Neuronal stem cell (in vitro differentiated cells): ENCODE results near the gene CUBN.

Source experiments
- DNase-seq: peaks from one replicate; pipeline ENCODE4 v3.0.0-alpha.2; 2013; ENCODE audit warnings: low spot score
- H2AFZ ChIP-seq: one replicate; pipeline ENCODE4 v1.6.1; 2013; ENCODE audit warnings: mild to moderate bottlenecking, low read length, inconsistent platforms
- H2AK5ac ChIP-seq: 2 replicates; pipeline ENCODE4 v1.6.1; 2013; ENCODE audit warnings: low read depth, mild to moderate bottlenecking, inconsistent platforms, low read length, moderate library complexity, mixed read lengths
- H2BK120ac ChIP-seq: 2 replicates; pipeline ENCODE4 v1.6.1; 2013; ENCODE audit warnings: low read depth, mild to moderate bottlenecking, inconsistent platforms, low read length, moderate library complexity, mixed read lengths
- H2BK12ac ChIP-seq: one replicate; pipeline ENCODE4 v1.6.1; 2013; ENCODE audit warnings: low read length, inconsistent platforms
- H2BK15ac ChIP-seq: 2 replicates; pipeline ENCODE4 v1.6.1; 2013; ENCODE audit warnings: mild to moderate bottlenecking, low read length, inconsistent platforms, mixed read lengths
- H2BK5ac ChIP-seq: one replicate; pipeline ENCODE4 v1.6.1; 2013; ENCODE audit warnings: inconsistent platforms, mild to moderate bottlenecking, low read length, moderate library complexity
- H3K14ac ChIP-seq: one replicate; pipeline ENCODE4 v1.6.1; 2013; ENCODE audit warnings: low read length, inconsistent platforms
- H3K18ac ChIP-seq: 2 replicates; pipeline ENCODE4 v1.6.1; 2013; ENCODE audit warnings: low read length, inconsistent platforms
- H3K23ac ChIP-seq: 2 replicates; pipeline ENCODE4 v1.6.1; 2013; ENCODE audit warnings: low read depth, mild to moderate bottlenecking, mixed read lengths, low read length, inconsistent platforms; ENCODE audit not compliant: poor library complexity
- H3K27ac ChIP-seq: replicated peaks from 3 replicates; pipeline ENCODE4 v1.5.1; 2013; ENCODE audit warnings: low read length, inconsistent platforms
- H3K27me3 ChIP-seq, 3 experiments: 2 replicates each; pipeline ENCODE4 v1.6.1; 2013; ENCODE audit warnings: low read length in 3 of 3, mild to moderate bottlenecking in 2 of 3, inconsistent platforms in 1 of 3, low read depth in 1 of 3, mixed read lengths in 1 of 3, moderate library complexity in 1 of 3; ENCODE audit not compliant: control insufficient read depth in 3 of 3, insufficient read depth in 3 of 3
- H3K36me3 ChIP-seq, 2 donors: replicated peaks in 1 of 2; 2 replicates each; pipeline ENCODE4 v1.6.1; 2013; ENCODE audit warnings: low read length in 2 of 2; ENCODE audit not compliant: control insufficient read depth in 2 of 2, insufficient read depth in 2 of 2
- H3K4ac ChIP-seq: 2 replicates; pipeline ENCODE4 v1.6.1; 2013; ENCODE audit warnings: inconsistent platforms, mild to moderate bottlenecking, low read length, moderate library complexity
- H3K4me1 ChIP-seq, 2 donors: 1 replicate in 1 of 2; 2 replicates in 1 of 2; pipeline ENCODE4 v1.6.1; 2013; ENCODE audit warnings: low read length in 2 of 2, low read depth in 1 of 2; ENCODE audit not compliant: control insufficient read depth in 2 of 2, insufficient read depth in 1 of 2
- H3K4me2 ChIP-seq: one replicate; pipeline ENCODE4 v1.6.1; 2013; ENCODE audit warnings: mild to moderate bottlenecking, low read length, inconsistent platforms; ENCODE audit not compliant: insufficient read depth, poor library complexity, severe bottlenecking
- H3K4me3 ChIP-seq, 2 donors: 2 replicates each; pipeline ENCODE4 v1.5.1; 2013; ENCODE audit warnings: low read length in 2 of 2, mild to moderate bottlenecking in 2 of 2, inconsistent platforms in 1 of 2, moderate library complexity in 1 of 2
- H3K79me1 ChIP-seq: one replicate; pipeline ENCODE4 v1.6.1; 2013; ENCODE audit warnings: low read depth, mild to moderate bottlenecking, inconsistent platforms, low read length, moderate library complexity
- H3K9ac ChIP-seq: one replicate; pipeline ENCODE4 v1.6.1; 2013; ENCODE audit warnings: mild to moderate bottlenecking, low read depth, low read length, inconsistent platforms; ENCODE audit not compliant: poor library complexity
- H3K9me3 ChIP-seq, 2 donors: replicated peaks in 1 of 2; 2 replicates each; pipeline versions ENCODE3 to v1.6.1; 2013; ENCODE audit warnings: low read length in 2 of 2, mild to moderate bottlenecking in 2 of 2, inconsistent platforms in 1 of 2, low read depth in 1 of 2, mixed read lengths in 1 of 2, moderate library complexity in 1 of 2; ENCODE audit not compliant: control insufficient read depth in 2 of 2, insufficient read depth in 1 of 2
- H4K8ac ChIP-seq: one replicate; pipeline ENCODE4 v1.6.1; 2013; ENCODE audit warnings: low read depth, mild to moderate bottlenecking, inconsistent platforms, low read length, moderate library complexity
- H4K91ac ChIP-seq: one replicate; pipeline ENCODE4 v1.6.1; 2013; ENCODE audit warnings: low read length, low read depth, mild to moderate bottlenecking, inconsistent platforms; ENCODE audit not compliant: poor library complexity
- WGBS, 2 donors: extraction: QIAGEN DNeasy Blood & Tissue Kit; methylation state at CpG; one replicate each; pipeline ENCODE4 v1.1.7; 2013; ENCODE audit warnings: missing lambda C conversion rate in 2 of 2, mixed read lengths in 1 of 2; ENCODE audit not compliant: insufficient read length in 2 of 2, insufficient replicate concordance in 1 of 2; ENCODE audit errors: extremely low coverage in 2 of 2; 5-methylcytosine and 5-hydroxymethylcytosine counted together

CUBN gene

GRCh38 chr10:16952080-16952479, 177.5 kb downstream of the CUBN start:
- Histone ChIP-seq H3K9ac (no peak overlapping the region), H3K27ac (no peak overlapping the region)

GRCh38 chr10:16950656-16951601, 178.7 kb downstream of the CUBN start:
- no peak overlapping the region for H3K4me2 ChIP-seq
- no peaks in the 10 kb centered on the region for H3K36me3 ChIP-seq
- peak; percentile 68 for DNase-seq
- no peak overlapping the region for H2BK12ac ChIP-seq
- H2AK5ac ChIP-seq: no peak overlapping the region
- H3K18ac ChIP-seq: no peak overlapping the region
- H4K91ac ChIP-seq: no peak overlapping the region
- H2BK15ac ChIP-seq: no peak overlapping the region
- no peak overlapping the region for H3K23ac ChIP-seq
- H2AFZ ChIP-seq: peak overlapping the region; percentile 63
- H4K8ac ChIP-seq: no peak overlapping the region
- no peak overlapping the region for H3K4me3 ChIP-seq
- H3K4me1 ChIP-seq: peaks cover 15 to 26% of the 10 kb centered on the region in 2 donors
- H3K79me1 ChIP-seq: no peaks in the 10 kb centered on the region
- peak overlapping the region; percentile 37 for H3K27ac ChIP-seq
- H3K14ac ChIP-seq: no peak overlapping the region
- no peak overlapping the region for H2BK5ac ChIP-seq
- H3K4ac ChIP-seq: no peak overlapping the region
- H3K9me3 ChIP-seq: no peaks in the 10 kb centered on the region
- no CpG with 5 or more reads among the region's 8 CpGs for WGBS, 2 donors
- H3K9ac ChIP-seq: no peak overlapping the region
- no peak overlapping the region for H2BK120ac ChIP-seq
- no peaks in the 10 kb centered on the region for H3K27me3 ChIP-seq

More at GRCh38 chr10:16952080-16952479, 177.5 kb downstream of the CUBN start:
- H3K4me1 ChIP-seq: peaks cover 15 to 26% of the 10 kb centered on the region in 2 donors
- no peak overlapping the region for H3K18ac ChIP-seq
- WGBS, 2 donors: no CpG with 5 or more reads among the region's 5 CpGs
- no peak overlapping the region for H2BK5ac ChIP-seq
- no peak overlapping the region for H4K91ac ChIP-seq
- H2BK12ac ChIP-seq: no peak overlapping the region
- H3K4me2 ChIP-seq: no peak overlapping the region
- H3K4ac ChIP-seq: no peak overlapping the region
- H3K27me3 ChIP-seq: no peaks in the 10 kb centered on the region
- H4K8ac ChIP-seq: no peak overlapping the region
- H3K9me3 ChIP-seq: no peaks in the 10 kb centered on the region
- no peak overlapping the region for H3K14ac ChIP-seq
- no peak overlapping the region for H2AK5ac ChIP-seq
- H2BK15ac ChIP-seq: no peak overlapping the region
- peak overlapping the region; percentile 63 for H2AFZ ChIP-seq
- H3K4me3 ChIP-seq: no peak overlapping the region
- H3K23ac ChIP-seq: no peak overlapping the region
- DNase-seq: no peak
- no peaks in the 10 kb centered on the region for H3K36me3 ChIP-seq
- H2BK120ac ChIP-seq: no peak overlapping the region
- H3K79me1 ChIP-seq: no peaks in the 10 kb centered on the region

GRCh38 chr10:16949816-16950215, 179.8 kb downstream of the CUBN start:
- Histone ChIP-seq H3K4me1 (peaks cover 15 to 26% of the 10 kb centered on the region in 2 donors), H2BK15ac (no peak overlapping the region), H3K27ac (no peak overlapping the region)

DNA sequence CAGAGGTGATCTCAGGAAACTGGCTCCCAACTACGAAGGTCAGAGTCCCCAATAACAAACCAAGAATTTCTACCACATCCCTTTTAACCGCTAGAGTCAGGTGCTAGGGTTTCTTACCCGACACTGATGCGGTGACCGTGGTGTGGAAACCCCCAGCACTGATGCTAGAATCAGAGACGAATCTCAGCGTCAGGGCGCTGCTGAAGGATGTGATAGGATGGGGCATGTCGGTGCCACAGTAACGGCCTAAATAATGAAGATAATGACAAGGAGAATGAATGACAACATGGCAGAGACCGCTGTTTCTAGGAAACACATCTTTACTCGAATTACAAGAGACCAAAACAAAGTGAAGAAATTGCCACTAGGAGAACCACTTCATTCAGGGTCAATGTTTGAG, 181.2 kb downstream of the CUBN start:
- no peak overlapping the region for H4K8ac ChIP-seq
- H3K4ac ChIP-seq: no peak overlapping the region
- no peaks in the 10 kb centered on the region for H3K9me3 ChIP-seq
- H2BK120ac ChIP-seq: no peak overlapping the region
- H3K4me3 ChIP-seq: no peak overlapping the region
- no peak overlapping the region for H4K91ac ChIP-seq
- H3K9ac ChIP-seq: no peak overlapping the region
- H3K18ac ChIP-seq: no peak overlapping the region
- WGBS, 2 donors: no CpG with 5 or more reads among the region's 12 CpGs
- no peaks in the 10 kb centered on the region for H3K27me3 ChIP-seq
- no peak overlapping the region for H2BK5ac ChIP-seq
- DNase-seq: no peak
- no peak overlapping the region for H2BK12ac ChIP-seq
- peak overlapping the region; percentile 43 for H2AK5ac ChIP-seq
- no peaks in the 10 kb centered on the region for H3K79me1 ChIP-seq
- H2BK15ac ChIP-seq: no peak overlapping the region
- H3K4me2 ChIP-seq: no peak overlapping the region
- H3K27ac ChIP-seq: no peak overlapping the region
- no peaks in the 10 kb centered on the region for H3K36me3 ChIP-seq
- H3K14ac ChIP-seq: no peak overlapping the region
- H3K4me1 ChIP-seq: peaks cover 12 to 33% of the 10 kb centered on the region in 2 donors
- H2AFZ ChIP-seq: no peak overlapping the region
- no peak overlapping the region for H3K23ac ChIP-seq

More at GRCh38 chr10:16949816-16950215, 179.8 kb downstream of the CUBN start:
- Histone ChIP-seq H3K27me3 (no peaks in the 10 kb centered on the region), H4K8ac (no peak overlapping the region), H2AK5ac (no peak overlapping the region), H3K4me3 (no peak overlapping the region), H2BK5ac (no peak overlapping the region), H3K9me3 (no peaks in the 10 kb centered on the region), H3K18ac (no peak overlapping the region), H2AFZ (no peak overlapping the region), H2BK120ac (no peak overlapping the region), H3K9ac (no peak overlapping the region), H4K91ac (no peak overlapping the region), H3K14ac (no peak overlapping the region), H3K4me2 (no peak overlapping the region), H3K36me3 (no peaks in the 10 kb centered on the region), H3K23ac (no peak overlapping the region), H3K79me1 (no peaks in the 10 kb centered on the region), H2BK12ac (no peak overlapping the region), H3K4ac (no peak overlapping the region)
- WGBS, 2 donors: no CpG with 5 or more reads among the region's 11 CpGs
- no peak for DNase-seq
